22Rv1 (cell line): Measurements from ENCODE around the gene GAP43.

Experiments used
- H3K27ac ChIP-seq: fragments of 450-650 bp; 2 replicates; pipeline ENCODE4 v1.5.1; 2017
- ZFX ChIP-seq: fragments of 450-650 bp; IDR thresholded peaks from 2 replicates; pipeline ENCODE4 v1.6.1; 2017; ENCODE audit warnings: antibody characterized with exemption, borderline replicate concordance
- TF ChIP-seq, protein P1 (sequence below): fragments of 450-650 bp; IDR thresholded peaks from 2 replicates; pipeline ENCODE4 v1.5.1; 2017; ENCODE audit warnings: mild to moderate bottlenecking

GAP43 gene

DNA sequence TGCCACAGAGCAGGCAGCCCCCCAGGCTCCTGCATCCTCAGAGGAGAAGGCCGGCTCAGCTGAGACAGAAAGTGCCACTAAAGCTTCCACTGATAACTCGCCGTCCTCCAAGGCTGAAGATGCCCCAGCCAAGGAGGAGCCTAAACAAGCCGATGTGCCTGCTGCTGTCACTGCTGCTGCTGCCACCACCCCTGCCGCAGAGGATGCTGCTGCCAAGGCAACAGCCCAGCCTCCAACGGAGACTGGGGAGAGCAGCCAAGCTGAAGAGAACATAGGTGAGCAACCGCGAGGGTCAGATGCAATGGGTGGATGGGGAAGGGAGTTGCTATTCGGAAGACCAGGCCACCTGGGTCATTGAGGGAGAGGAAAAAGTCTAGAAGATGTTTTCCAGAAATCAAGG is 53.0 kb downstream of the GAP43 start:
- TF ChIP-seq, protein P1, sequence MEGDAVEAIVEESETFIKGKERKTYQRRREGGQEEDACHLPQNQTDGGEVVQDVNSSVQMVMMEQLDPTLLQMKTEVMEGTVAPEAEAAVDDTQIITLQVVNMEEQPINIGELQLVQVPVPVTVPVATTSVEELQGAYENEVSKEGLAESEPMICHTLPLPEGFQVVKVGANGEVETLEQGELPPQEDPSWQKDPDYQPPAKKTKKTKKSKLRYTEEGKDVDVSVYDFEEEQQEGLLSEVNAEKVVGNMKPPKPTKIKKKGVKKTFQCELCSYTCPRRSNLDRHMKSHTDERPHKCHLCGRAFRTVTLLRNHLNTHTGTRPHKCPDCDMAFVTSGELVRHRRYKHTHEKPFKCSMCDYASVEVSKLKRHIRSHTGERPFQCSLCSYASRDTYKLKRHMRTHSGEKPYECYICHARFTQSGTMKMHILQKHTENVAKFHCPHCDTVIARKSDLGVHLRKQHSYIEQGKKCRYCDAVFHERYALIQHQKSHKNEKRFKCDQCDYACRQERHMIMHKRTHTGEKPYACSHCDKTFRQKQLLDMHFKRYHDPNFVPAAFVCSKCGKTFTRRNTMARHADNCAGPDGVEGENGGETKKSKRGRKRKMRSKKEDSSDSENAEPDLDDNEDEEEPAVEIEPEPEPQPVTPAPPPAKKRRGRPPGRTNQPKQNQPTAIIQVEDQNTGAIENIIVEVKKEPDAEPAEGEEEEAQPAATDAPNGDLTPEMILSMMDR = no peak
- no peak for TF ChIP-seq ZFX
- no peak overlapping the region for H3K27ac ChIP-seq

DNA sequence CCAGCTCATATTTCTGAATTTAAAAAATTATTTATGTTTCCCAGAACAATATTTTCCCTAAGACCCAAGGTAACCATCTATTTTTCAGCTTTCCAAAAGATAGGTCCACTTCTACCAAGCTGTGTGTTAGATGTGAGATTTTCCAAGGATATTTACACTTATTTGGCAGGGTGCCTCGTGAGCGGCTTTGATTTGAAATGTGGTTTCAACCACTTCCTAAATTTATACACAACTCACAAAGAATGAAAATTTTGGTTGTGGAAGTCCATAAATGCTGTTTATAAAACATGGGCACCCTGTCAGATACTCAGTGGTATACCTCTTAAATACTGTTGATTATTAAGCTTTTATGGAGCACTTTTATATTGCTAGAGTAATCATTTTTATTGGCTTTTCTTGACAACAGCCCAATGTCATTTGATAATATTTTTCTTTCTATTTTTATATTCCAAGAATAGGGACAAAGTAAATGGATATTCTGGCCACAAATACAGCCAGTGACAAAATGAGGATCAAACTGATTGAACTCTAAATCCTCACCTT is 57.6 kb downstream of the GAP43 start:
- H3K27ac ChIP-seq = no peak overlapping the region
- no peak for TF ChIP-seq ZFX
- TF ChIP-seq, protein P1 = no peak

DNA sequence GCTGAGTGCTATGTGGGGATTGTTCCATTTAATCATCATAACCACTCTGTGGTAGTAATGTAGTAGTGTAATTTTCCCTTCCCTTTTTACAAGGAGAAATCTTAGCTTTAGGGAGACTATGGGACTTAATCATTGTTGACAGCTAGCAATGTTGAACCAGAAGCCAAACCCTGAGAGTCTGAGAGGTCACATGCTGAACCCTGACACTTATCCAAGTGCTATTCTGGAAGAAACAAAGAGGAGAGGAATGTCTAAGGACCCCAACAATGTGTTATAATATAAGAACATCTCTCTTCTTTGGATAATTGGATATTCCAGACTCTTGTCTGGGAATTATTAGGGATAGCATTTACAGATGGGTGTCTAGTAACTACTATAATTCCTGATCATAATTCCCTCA is 58.4 kb downstream of the GAP43 start:
- no peak overlapping the region for H3K27ac ChIP-seq
- TF ChIP-seq ZFX = no peak
- TF ChIP-seq, protein P1 = no peak

DNA sequence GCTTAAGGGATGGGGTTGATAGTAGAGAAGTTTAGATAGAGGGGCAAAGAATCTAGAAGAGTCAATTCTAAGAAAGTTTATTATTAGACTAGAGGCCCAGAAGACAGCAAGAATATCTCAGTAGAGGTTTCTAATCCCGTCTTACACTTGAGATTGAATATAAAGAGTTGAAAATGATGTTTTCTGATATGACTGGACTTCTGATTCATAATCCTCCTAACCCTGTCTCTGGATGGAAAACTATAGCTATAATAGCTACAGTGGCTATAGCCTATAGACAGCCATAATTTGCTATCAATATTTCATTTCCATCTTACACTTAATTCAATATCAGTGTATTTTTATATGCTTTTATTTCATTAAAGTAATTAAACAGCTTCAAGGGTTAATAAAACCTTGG is 60.0 kb downstream of the GAP43 start:
- TF ChIP-seq, protein P1 = no peak
- no peak for TF ChIP-seq ZFX
- H3K27ac ChIP-seq = no peak overlapping the region

GRCh38 chr3:115683773-115684172 is 60.5 kb downstream of the GAP43 start:
- TF ChIP-seq, protein P1 = no peak
- TF ChIP-seq ZFX = no peak
- H3K27ac ChIP-seq = no peak overlapping the region

GRCh38 chr3:115685097-115685496 is 61.8 kb downstream of the GAP43 start:
- TF ChIP-seq, protein P1 = no peak
- TF ChIP-seq ZFX = no peak

DNA sequence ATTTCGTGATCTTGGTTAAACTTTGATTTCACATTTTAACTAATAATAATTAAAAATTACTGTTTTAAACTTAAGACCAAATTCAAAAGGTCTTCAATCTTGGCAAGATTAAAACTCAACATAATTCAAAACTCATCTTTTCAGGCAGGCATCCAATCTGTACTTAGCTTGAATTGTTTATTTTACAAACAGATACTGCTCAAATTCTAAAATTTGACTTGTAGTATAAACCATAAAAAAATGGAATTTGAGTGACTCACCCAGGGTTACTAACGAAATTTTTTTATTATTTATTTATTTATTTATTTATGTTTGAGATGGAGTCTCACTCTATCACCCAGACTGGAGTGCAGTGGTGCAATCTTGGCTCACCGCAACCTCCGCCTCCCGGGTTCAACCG is 64.4 kb downstream of the GAP43 start:
- H3K27ac ChIP-seq = no peak overlapping the region
- TF ChIP-seq, protein P1 = no peak
- TF ChIP-seq ZFX = no peak

More at GRCh38 chr3:115685097-115685496, 61.8 kb downstream of the GAP43 start:
- no peak overlapping the region for H3K27ac ChIP-seq
